ENCODE measurements around the gene TCEA3. TPM values are rescaled to one million over a fixed set of nuclear protein-coding genes. Genes with fewer than 3 reads are reported as not detected.

TCEA3 gene
- total RNA-seq, 1 donor from 2014 or later: 26.5 TPM

GRCh38 chr1:23442751-23443150 lies 18.2 kb upstream of the TCEA3 start:
- Histone ChIP-seq H3K4me1 (peaks cover 42% of the 10 kb centered on the region), H3K4me3 (no peak overlapping the region), H3K9me3 (no peaks in the 10 kb centered on the region), H3K27me3 (no peaks in the 10 kb centered on the region), H3K36me3 (peaks cover 0 to 16% of the 10 kb centered on the region in 2 donors), H3K27ac (peak overlapping the region; percentile 72)
- no peak for DNase-seq (ENCODE audit: extremely low spot score in 2 of 2)
- intact Hi-C loops (cut with DNase I): no loop called here
- no peak for TF ChIP-seq POLR2AphosphoS5 (IDR thresholded peaks at IDR 0.05; ENCODE audit: insufficient read depth in 1 of 2, low read depth in 1 of 2)
- TF ChIP-seq CTCF (IDR thresholded peaks at IDR 0.05): no peak
- TF ChIP-seq POLR2A (IDR thresholded peaks at IDR 0.05): no peak

- no peak overlapping the region for H3K27ac ChIP-seq
- intact Hi-C loops (cut with DNase I): no loop called here
- peaks cover 0 to 16% of the 10 kb centered on the region in 2 donors for H3K36me3 ChIP-seq
Measured at GRCh38 chr1:23441446-23442148, 17.0 kb upstream of the TCEA3 start.

DNA sequence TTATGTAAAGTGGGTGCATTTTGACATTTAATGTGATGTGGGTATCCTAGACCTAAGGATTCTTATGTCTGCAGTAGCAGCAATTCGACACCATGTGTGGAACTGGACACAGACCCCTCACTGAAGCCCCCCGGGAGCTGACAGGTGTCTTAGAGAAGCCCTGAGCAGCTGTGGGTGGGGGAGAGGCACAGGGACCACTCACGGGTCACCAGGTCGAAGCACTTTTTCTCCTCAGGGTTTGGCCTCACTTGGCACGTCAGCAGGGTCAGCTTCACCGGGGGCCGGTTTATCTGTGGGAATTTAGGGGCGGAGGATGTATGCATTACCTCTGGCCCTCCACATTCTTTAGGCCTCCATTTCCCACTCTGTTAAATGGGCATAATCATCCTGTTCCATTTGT lies 14.0 kb upstream of the TCEA3 start:
- intact Hi-C loops (cut with DNase I): no loop called here
- Histone ChIP-seq H3K36me3 (peaks cover 0 to 26% of the 10 kb centered on the region in 2 donors), H3K27me3 (no peaks in the 10 kb centered on the region), H3K4me3 (no peak overlapping the region), H3K4me1 (peaks cover 5% of the 10 kb centered on the region), H3K9me3 (no peaks in the 10 kb centered on the region), H3K27ac (no peak overlapping the region)
- no peak for TF ChIP-seq POLR2A (IDR thresholded peaks at IDR 0.05)
- TF ChIP-seq CTCF (IDR thresholded peaks at IDR 0.05): no peak
- TF ChIP-seq POLR2AphosphoS5 (IDR thresholded peaks at IDR 0.05; ENCODE audit: insufficient read depth in 1 of 2, low read depth in 1 of 2): no peak
- DNase-seq (ENCODE audit: extremely low spot score in 2 of 2): no peak

More at GRCh38 chr1:23441446-23442148, 17.0 kb upstream of the TCEA3 start:
- no peaks in the 10 kb centered on the region for H3K27me3 ChIP-seq
- no peaks in the 10 kb centered on the region for H3K9me3 ChIP-seq
- DNase-seq (ENCODE audit: extremely low spot score in 2 of 2): no peak
- TF ChIP-seq POLR2AphosphoS5 (IDR thresholded peaks at IDR 0.05; ENCODE audit: insufficient read depth in 1 of 2, low read depth in 1 of 2) (no peak), POLR2A (IDR thresholded peaks at IDR 0.05) (no peak)
- no peak overlapping the region for H3K4me3 ChIP-seq
- H3K4me1 ChIP-seq: peaks cover 36% of the 10 kb centered on the region

DNA sequence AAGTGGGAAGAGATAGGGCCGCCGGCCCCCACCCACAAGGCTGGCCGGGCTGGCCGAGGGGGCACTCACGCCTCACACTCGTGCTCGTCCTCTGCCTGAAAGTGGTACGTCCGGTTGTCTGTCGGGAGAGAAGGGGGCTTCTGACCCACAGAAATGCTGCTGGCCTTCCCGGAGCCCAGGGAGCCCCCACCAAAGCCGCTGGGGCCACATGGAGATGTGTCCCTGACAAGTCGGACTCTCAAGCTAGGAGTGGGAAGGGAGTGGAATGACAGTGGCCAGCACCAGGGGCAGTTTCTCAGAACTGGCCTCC lies 12.8 kb upstream of the TCEA3 start:
- intact Hi-C loops (cut with DNase I): no loop called here
- no peak overlapping the region for H3K4me3 ChIP-seq
- DNase-seq (ENCODE audit: extremely low spot score in 2 of 2): no peak
- no peaks in the 10 kb centered on the region for H3K27me3 ChIP-seq
- no peaks in the 10 kb centered on the region for H3K4me1 ChIP-seq
- no peaks in the 10 kb centered on the region for H3K9me3 ChIP-seq
- H3K36me3 ChIP-seq: peaks cover 0 to 38% of the 10 kb centered on the region in 2 donors
- H3K27ac ChIP-seq: no peak overlapping the region
- TF ChIP-seq POLR2AphosphoS5 (IDR thresholded peaks at IDR 0.05; ENCODE audit: insufficient read depth in 1 of 2, low read depth in 1 of 2) (no peak), CTCF (IDR thresholded peaks at IDR 0.05) (no peak), POLR2A (IDR thresholded peaks at IDR 0.05) (no peak)

DNA sequence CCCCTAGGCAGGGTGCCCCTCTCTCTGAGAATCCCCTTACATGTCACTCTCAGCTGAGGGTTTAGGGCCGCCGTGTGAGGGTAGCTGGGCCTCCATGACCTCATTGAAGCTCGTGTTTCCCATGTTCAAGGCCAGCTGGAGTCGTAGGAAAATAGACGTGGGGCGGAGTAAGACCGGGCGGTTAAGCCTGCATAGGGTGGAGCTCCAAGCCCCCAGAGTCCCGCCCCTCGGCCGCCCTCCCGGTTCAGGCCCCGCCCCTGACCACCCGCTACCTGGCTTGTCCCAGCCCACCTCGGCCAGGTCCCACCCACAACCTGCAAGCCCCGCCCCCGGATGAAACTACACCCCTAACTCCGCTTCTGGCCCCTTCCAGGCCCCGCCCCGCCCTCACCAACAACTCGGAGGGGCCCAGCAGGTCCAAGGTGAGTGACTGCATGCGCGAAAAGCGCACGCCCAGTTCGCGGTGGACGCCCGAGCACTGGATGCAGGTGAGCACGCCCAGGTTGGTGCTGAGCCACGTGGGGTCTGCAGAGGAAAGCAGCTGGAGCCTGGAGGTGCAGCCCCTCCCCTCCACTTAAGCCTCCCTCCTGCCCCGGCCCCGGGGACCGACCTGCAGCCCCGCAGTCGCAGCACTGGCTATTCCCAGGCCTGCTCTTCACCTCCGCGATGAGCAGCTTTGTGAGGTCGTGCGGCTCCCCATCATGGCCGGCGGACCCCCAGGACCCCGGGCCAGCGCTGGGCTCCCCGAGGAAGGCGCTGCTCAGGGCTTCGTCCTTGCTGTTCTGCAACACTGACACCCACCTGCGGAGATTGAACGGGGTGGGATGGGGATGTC lies 12.2 kb upstream of the TCEA3 start:
- intact Hi-C loops (cut with DNase I): no loop called here
- Histone ChIP-seq H3K36me3 (peaks cover 0 to 44% of the 10 kb centered on the region in 2 donors), H3K9me3 (no peaks in the 10 kb centered on the region), H3K27me3 (no peaks in the 10 kb centered on the region), H3K4me1 (no peaks in the 10 kb centered on the region), H3K27ac (no peak overlapping the region), H3K4me3 (no peak overlapping the region)
- DNase-seq (ENCODE audit: extremely low spot score in 2 of 2): no peak
- TF ChIP-seq CTCF (IDR thresholded peaks at IDR 0.05): no peak
- TF ChIP-seq POLR2AphosphoS5 (IDR thresholded peaks at IDR 0.05; ENCODE audit: insufficient read depth in 1 of 2, low read depth in 1 of 2): no peak
- no peak for TF ChIP-seq POLR2A (IDR thresholded peaks at IDR 0.05)
